ENCODE measurements around the gene ZNF195.
"Not testable (repeated sequence)": the region's sequence is repeated elsewhere in the genome, so short reads cannot be mapped to it uniquely, and the experiment has no call there.

DNA sequence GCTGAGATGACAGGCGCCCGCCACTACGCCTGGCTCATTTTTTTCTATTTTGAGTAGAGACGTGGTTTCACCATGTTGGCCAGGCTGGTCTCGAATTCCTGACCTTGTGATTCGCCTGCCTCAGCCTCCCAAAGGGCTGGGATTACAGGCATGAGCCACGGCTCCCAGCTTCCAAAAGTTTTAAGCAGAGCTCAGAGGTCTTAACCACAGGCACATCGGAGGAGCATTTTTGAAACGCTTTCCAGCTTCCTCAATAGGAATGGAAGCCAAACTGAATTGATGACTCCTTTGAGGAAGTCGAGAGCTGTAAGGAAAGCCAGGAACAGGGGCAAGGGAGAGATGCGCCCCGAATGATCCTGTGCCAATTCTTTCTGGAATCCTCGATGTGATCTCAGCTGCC, 14.5 kb upstream of the ZNF195 start:
- TF ChIP-seq, protein P1, sequence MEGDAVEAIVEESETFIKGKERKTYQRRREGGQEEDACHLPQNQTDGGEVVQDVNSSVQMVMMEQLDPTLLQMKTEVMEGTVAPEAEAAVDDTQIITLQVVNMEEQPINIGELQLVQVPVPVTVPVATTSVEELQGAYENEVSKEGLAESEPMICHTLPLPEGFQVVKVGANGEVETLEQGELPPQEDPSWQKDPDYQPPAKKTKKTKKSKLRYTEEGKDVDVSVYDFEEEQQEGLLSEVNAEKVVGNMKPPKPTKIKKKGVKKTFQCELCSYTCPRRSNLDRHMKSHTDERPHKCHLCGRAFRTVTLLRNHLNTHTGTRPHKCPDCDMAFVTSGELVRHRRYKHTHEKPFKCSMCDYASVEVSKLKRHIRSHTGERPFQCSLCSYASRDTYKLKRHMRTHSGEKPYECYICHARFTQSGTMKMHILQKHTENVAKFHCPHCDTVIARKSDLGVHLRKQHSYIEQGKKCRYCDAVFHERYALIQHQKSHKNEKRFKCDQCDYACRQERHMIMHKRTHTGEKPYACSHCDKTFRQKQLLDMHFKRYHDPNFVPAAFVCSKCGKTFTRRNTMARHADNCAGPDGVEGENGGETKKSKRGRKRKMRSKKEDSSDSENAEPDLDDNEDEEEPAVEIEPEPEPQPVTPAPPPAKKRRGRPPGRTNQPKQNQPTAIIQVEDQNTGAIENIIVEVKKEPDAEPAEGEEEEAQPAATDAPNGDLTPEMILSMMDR (IDR thresholded peaks at IDR 0.05): not testable (repeated sequence)
- TF ChIP-seq POLR2AphosphoS5, POLR2A, EP300 (IDR thresholded peaks at IDR 0.05): not testable (repeated sequence)
